HEK293T (cell line): ENCODE results near the gene ASAP2.

Experiments
- ARNT ChIP-seq: fragments of 450-650 bp; IDR thresholded peaks from 2 replicates; pipeline ENCODE4 v1.6.1; 2017; ENCODE audit warnings: mild to moderate bottlenecking
- BHLHE40 ChIP-seq: fragments of 450-650 bp; IDR thresholded peaks from 2 replicates; pipeline ENCODE4 v1.6.1; 2016; ENCODE audit warnings: mild to moderate bottlenecking, moderate library complexity, borderline replicate concordance
- CTBP1 ChIP-seq: fragments of 450-650 bp; IDR thresholded peaks from 2 replicates; pipeline ENCODE4 v1.6.1; 2016; ENCODE audit warnings: borderline replicate concordance
- FOXA1 ChIP-seq: fragments of 450-650 bp; IDR thresholded peaks from 2 replicates; pipeline ENCODE4 v1.6.1; 2016; ENCODE audit warnings: mild to moderate bottlenecking
- FOXM1 ChIP-seq: fragments of 450-650 bp; IDR thresholded peaks from 2 replicates; pipeline ENCODE4 v1.6.1; 2017; ENCODE audit warnings: mild to moderate bottlenecking, borderline replicate concordance
- HDGF ChIP-seq: fragments of 450-650 bp; IDR thresholded peaks from 2 replicates; pipeline ENCODE4 v1.6.1; 2017; ENCODE audit warnings: antibody characterized with exemption, borderline replicate concordance
- LEF1 ChIP-seq: fragments of 450-650 bp; IDR thresholded peaks from 2 replicates; pipeline ENCODE4 v1.6.1; 2017; ENCODE audit warnings: mild to moderate bottlenecking, borderline replicate concordance
- SP1 ChIP-seq: fragments of 450-650 bp; IDR thresholded peaks from 2 replicates; pipeline ENCODE4 v1.6.1; 2017
- TARDBP ChIP-seq: fragments of 450-650 bp; IDR thresholded peaks from 2 replicates; pipeline ENCODE4 v1.6.1; 2016

DNA sequence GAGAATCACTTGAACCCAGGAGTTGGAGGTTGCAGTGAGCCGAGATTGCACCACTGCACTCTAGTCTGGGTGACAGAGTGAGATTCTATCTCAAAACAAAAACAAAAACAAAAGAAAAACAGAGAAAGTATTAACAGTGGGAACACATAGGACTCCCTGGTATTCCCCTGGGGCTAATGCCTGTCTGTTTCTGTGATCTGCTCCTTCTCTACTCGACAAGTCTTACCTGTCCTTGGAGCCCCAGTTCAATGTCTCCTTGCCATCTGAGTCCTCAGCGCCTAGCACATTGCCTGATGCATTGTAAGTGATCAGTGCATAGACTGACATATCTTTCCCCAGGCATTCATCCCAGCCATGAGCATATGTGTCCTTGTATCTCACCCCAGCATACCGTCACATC lies 85.8 kb downstream of the ASAP2 start:
- TF ChIP-seq HDGF (no peak), SP1 (no peak), TARDBP (no peak), FOXM1 (no peak), FOXA1 (no peak), BHLHE40 (no peak), LEF1 (no peak), ARNT (no peak), CTBP1 (no peak)
